ENCODE results near the gene RBM14.

GRCh38 chr11:66570850-66571180, 45.6 kb upstream of the RBM14 start:
- TF ChIP-seq EZH2 (IDR thresholded peaks at IDR 0.05; ENCODE audit: insufficient read depth, poor library complexity, severe bottlenecking) = no peak
- no peak for TF ChIP-seq EZH2phosphoT487 (IDR thresholded peaks at IDR 0.05; ENCODE audit: insufficient read depth, low read depth)
